Measurements from ENCODE around the gene SDCCAG8. TPM values are rescaled to one million over a fixed set of nuclear protein-coding genes. Genes with fewer than 3 reads are reported as not detected.

The SDCCAG8 gene
- total RNA-seq, 1 experiment from 2014 or later: 194 TPM

DNA sequence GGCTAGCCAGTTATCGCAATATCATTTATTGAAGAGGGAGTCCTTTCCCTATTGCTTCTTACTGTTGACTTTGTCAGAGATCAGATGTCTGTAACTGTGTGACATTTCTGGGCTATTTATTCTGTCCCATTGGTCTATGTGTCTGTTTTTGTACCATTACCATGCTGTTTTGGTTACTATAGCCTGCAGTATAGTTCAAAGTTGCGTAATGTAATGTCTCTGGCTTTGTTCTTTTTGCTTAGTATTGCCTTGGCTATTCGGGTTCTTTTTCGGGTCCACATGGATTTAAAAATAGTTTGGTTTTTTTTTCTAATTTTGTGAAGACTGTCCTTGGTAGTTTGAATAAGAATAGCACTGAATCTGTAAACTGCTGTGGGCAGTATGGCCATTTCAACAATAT lies 273.7 kb downstream of the SDCCAG8 start:
- intact Hi-C loops (cut with micrococcal nuclease): no loop called here

DNA sequence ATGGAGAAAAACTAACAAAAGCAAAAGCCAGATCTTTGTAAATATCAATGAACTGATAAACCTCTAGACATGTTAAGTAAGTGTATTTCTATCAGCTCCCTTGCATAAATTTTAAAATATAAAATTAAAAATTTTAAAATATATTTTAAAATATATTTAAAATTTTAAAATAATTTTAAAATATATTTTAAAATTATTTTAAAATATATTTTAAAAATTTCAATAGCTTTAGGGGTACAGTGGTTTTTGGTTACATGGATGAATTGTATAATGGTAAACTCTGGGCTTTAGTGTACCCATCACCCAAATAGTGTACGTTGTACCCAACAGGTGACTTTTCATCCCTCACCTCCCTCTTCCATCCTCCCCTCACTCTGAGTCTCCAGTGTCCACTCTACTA lies 279.2 kb downstream of the SDCCAG8 start:
- Histone ChIP-seq H3F3A (ENCODE audit: low read length, unreplicated experiment) (no peaks in the 10 kb centered on the region), H3K27ac (ENCODE audit: low read length) (no peak overlapping the region), H3K4me1 (ENCODE audit: insufficient read depth, low read length) (0 out of 2 replicates have a peak, but pooled peaks cover 4% of the 10 kb centered on the region), H3K36me3 (ENCODE audit: low read depth, low read length) (no peaks in the 10 kb centered on the region), H3K4me3 (ENCODE audit: low read length) (no peak overlapping the region), H3K79me2 (ENCODE audit: low read length) (no peaks in the 10 kb centered on the region), H3K4me2 (ENCODE audit: low read length) (no peak overlapping the region), H3K27me3 (ENCODE audit: low read length) (no peaks in the 10 kb centered on the region), H2AFZ (ENCODE audit: low read length) (no peak overlapping the region), H4K20me1 (ENCODE audit: low read length) (no peaks in the 10 kb centered on the region), H3K9ac (ENCODE audit: low read length) (no peak overlapping the region), H3K9me2 (replicated peaks; ENCODE audit: low read length) (no peaks in the 10 kb centered on the region), H3K9me3 (ENCODE audit: low read length) (no peaks in the 10 kb centered on the region)
- TF ChIP-seq EZH2 (IDR thresholded peaks at IDR 0.05; ENCODE audit: low read length, unreplicated experiment): no peak
- TF ChIP-seq, protein P1, sequence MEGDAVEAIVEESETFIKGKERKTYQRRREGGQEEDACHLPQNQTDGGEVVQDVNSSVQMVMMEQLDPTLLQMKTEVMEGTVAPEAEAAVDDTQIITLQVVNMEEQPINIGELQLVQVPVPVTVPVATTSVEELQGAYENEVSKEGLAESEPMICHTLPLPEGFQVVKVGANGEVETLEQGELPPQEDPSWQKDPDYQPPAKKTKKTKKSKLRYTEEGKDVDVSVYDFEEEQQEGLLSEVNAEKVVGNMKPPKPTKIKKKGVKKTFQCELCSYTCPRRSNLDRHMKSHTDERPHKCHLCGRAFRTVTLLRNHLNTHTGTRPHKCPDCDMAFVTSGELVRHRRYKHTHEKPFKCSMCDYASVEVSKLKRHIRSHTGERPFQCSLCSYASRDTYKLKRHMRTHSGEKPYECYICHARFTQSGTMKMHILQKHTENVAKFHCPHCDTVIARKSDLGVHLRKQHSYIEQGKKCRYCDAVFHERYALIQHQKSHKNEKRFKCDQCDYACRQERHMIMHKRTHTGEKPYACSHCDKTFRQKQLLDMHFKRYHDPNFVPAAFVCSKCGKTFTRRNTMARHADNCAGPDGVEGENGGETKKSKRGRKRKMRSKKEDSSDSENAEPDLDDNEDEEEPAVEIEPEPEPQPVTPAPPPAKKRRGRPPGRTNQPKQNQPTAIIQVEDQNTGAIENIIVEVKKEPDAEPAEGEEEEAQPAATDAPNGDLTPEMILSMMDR (conservative IDR thresholded peaks at IDR 0.05; ENCODE audit: low read depth, low read length): no peak
- intact Hi-C loops (cut with micrococcal nuclease): no loop called here
- ATAC-seq (no peak), DNase-seq (no peak)
- BruUV-seq (replicated peaks): no TSS peak
- POLR2A ChIA-PET (ENCODE audit: unreplicated experiment): no interaction called here
- CTCF ChIA-PET: no interaction called here

More for the DNA sequence above, 273.7 kb downstream of the SDCCAG8 start:
- Histone ChIP-seq H3K79me2 (ENCODE audit: low read length) (no peaks in the 10 kb centered on the region), H3K4me3 (ENCODE audit: low read length) (no peak overlapping the region), H4K20me1 (ENCODE audit: low read length) (no peaks in the 10 kb centered on the region), H3K9me3 (ENCODE audit: low read length) (no peaks in the 10 kb centered on the region), H3K27ac (ENCODE audit: low read length) (no peak overlapping the region), H3K4me2 (ENCODE audit: low read length) (no peak overlapping the region), H3K27me3 (ENCODE audit: low read length) (no peaks in the 10 kb centered on the region), H3K9ac (ENCODE audit: low read length) (no peak overlapping the region), H3K36me3 (ENCODE audit: low read depth, low read length) (no peaks in the 10 kb centered on the region), H3K4me1 (ENCODE audit: insufficient read depth, low read length) (peaks cover 10% of the 10 kb centered on the region), H3K9me2 (replicated peaks; ENCODE audit: low read length) (no peaks in the 10 kb centered on the region), H3F3A (ENCODE audit: low read length, unreplicated experiment) (no peaks in the 10 kb centered on the region), H2AFZ (ENCODE audit: low read length) (no peak overlapping the region)
- POLR2A ChIA-PET (ENCODE audit: unreplicated experiment): no interaction called here
- CTCF ChIA-PET: no interaction called here
- no peak for TF ChIP-seq EZH2phosphoT487 (IDR thresholded peaks at IDR 0.05; ENCODE audit: borderline replicate concordance, low read length)
- no peak for TF ChIP-seq EZH2 (IDR thresholded peaks at IDR 0.05; ENCODE audit: low read length, unreplicated experiment)
- TF ChIP-seq, protein P1 (conservative IDR thresholded peaks at IDR 0.05; ENCODE audit: low read depth, low read length): no peak
- ATAC-seq: no peak
- BruUV-seq (replicated peaks): no TSS peak
- no peak for DNase-seq

DNA sequence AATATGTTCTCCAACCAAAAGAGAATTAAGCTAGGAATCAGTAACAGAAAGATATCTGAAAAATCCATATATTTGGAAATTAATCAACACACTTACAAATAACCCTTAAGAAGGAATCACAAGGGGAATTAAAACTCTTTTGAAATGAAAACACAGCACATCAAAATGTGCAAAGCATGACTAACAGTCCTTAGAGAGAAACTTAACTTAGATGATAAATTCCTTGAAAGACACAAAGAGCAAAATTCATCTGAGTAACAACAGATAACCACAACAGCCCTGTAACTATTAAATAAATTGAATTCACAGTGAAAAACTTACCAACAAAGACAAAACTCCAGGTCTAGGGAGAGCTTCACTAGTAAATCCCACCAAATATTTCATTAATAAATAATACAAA lies 283.8 kb downstream of the SDCCAG8 start:
- 0 out of 2 replicates have a peak, but pooled peaks cover 11% of the 10 kb centered on the region for H3K4me1 ChIP-seq (ENCODE audit: insufficient read depth, low read length)
- BruUV-seq (replicated peaks): no TSS peak
- ATAC-seq (no peak), DNase-seq (no peak)
- H3K36me3 ChIP-seq (ENCODE audit: low read depth, low read length): no peaks in the 10 kb centered on the region
- no peaks in the 10 kb centered on the region for H4K20me1 ChIP-seq (ENCODE audit: low read length)
- intact Hi-C loops (cut with micrococcal nuclease): no loop called here
- no peak overlapping the region for H3K27ac ChIP-seq (ENCODE audit: low read length)
- H3K4me3 ChIP-seq (ENCODE audit: low read length): no peak overlapping the region
- no peak overlapping the region for H3K4me2 ChIP-seq (ENCODE audit: low read length)
- CTCF ChIA-PET: no interaction called here
- H3K9me3 ChIP-seq (ENCODE audit: low read length): no peaks in the 10 kb centered on the region
- H3K79me2 ChIP-seq (ENCODE audit: low read length): no peaks in the 10 kb centered on the region
- H3K9me2 ChIP-seq (replicated peaks; ENCODE audit: low read length): no peaks in the 10 kb centered on the region
- H3K27me3 ChIP-seq (ENCODE audit: low read length): no peaks in the 10 kb centered on the region
- POLR2A ChIA-PET (ENCODE audit: unreplicated experiment): no interaction called here
- TF ChIP-seq EZH2 (IDR thresholded peaks at IDR 0.05; ENCODE audit: low read length, unreplicated experiment) (no peak), EZH2phosphoT487 (IDR thresholded peaks at IDR 0.05; ENCODE audit: borderline replicate concordance, low read length) (no peak)
- TF ChIP-seq, protein P1 (conservative IDR thresholded peaks at IDR 0.05; ENCODE audit: low read depth, low read length): no peak
- no peak overlapping the region for H3K9ac ChIP-seq (ENCODE audit: low read length)
- no peaks in the 10 kb centered on the region for H3F3A ChIP-seq (ENCODE audit: low read length, unreplicated experiment)
- H2AFZ ChIP-seq (ENCODE audit: low read length): no peak overlapping the region
